ENCODE measurements around the gene USP4.
"Not testable (repeated sequence)": the region's sequence is repeated elsewhere in the genome, so short reads cannot be mapped to it uniquely, and the experiment has no call there.

USP4 gene

GRCh38 chr3:49339941-49340800, at the start of gene USP4:
Gene USP4, minus strand, starts transcription at chr3:49340053. Its CDS starts 29 bp downstream, at chr3:49340024.
- peak; percentile 72 for DNase-seq (ENCODE audit: low read depth)

- DNase-seq (ENCODE audit: low read depth), result no peak
Measured at GRCh38 chr3:49389297-49389696, 49.4 kb upstream of the USP4 start.

GRCh38 chr3:49388289-49388820, 48.5 kb upstream of the USP4 start:
- DNase-seq (ENCODE audit: low read depth), result no peak

- DNase-seq (ENCODE audit: low read depth), result no peak
Measured at GRCh38 chr3:49387721-49388120, 47.9 kb upstream of the USP4 start.

- DNase-seq (ENCODE audit: low read depth), result no peak
Measured at GRCh38 chr3:49386056-49386756, 46.4 kb upstream of the USP4 start.

- DNase-seq (ENCODE audit: low read depth), result no peak
Measured at GRCh38 chr3:49385617-49386016, 45.8 kb upstream of the USP4 start.

GRCh38 chr3:49383387-49383786, 43.5 kb upstream of the USP4 start:
- no peak for DNase-seq (ENCODE audit: low read depth)

- peak; percentile 73 for DNase-seq (ENCODE audit: low read depth)
Measured at GRCh38 chr3:49378249-49378895, 38.5 kb upstream of the USP4 start.

- DNase-seq (ENCODE audit: low read depth), result no peak
Measured at GRCh38 chr3:49377483-49377882, 37.6 kb upstream of the USP4 start.

GRCh38 chr3:49371946-49372345, 32.1 kb upstream of the USP4 start:
- DNase-seq (ENCODE audit: low read depth), result no peak

GRCh38 chr3:49370585-49371290, 30.9 kb upstream of the USP4 start:
- DNase-seq (ENCODE audit: low read depth), result no peak

GRCh38 chr3:49362561-49362960, 22.7 kb upstream of the USP4 start:
- DNase-seq (ENCODE audit: low read depth), result no peak

GRCh38 chr3:49359623-49360022, 19.8 kb upstream of the USP4 start:
- DNase-seq (ENCODE audit: low read depth), result no peak

GRCh38 chr3:49358884-49359225, 19.0 kb upstream of the USP4 start:
- DNase-seq (ENCODE audit: low read depth), result no peak

GRCh38 chr3:49358217-49358883, 18.5 kb upstream of the USP4 start, which contains the start of gene GPX1:
Gene GPX1, minus strand, starts transcription at chr3:49358353. Its CDS starts 75 bp downstream, at chr3:49358278.
- peak; percentile 94 for DNase-seq (ENCODE audit: low read depth)

GRCh38 chr3:49357443-49358216, 17.8 kb upstream of the USP4 start:
- peak; percentile 90 for DNase-seq (ENCODE audit: low read depth)

GRCh38 chr3:49357095-49357442, 17.2 kb upstream of the USP4 start:
- not testable (repeated sequence) for DNase-seq (ENCODE audit: low read depth)

- no peak for DNase-seq (ENCODE audit: low read depth)
Measured at GRCh38 chr3:49352890-49353421, 13.1 kb upstream of the USP4 start.

- no peak for DNase-seq (ENCODE audit: low read depth)
Measured at GRCh38 chr3:49352281-49352680, 12.4 kb upstream of the USP4 start.

GRCh38 chr3:49351521-49352011, 11.7 kb upstream of the USP4 start:
- peak; percentile 71 for DNase-seq (ENCODE audit: low read depth)

Data from stromal cell of bone marrow (primary cell).